SJSA1 (cell line): ENCODE measurements around the gene BBIP1. TPM values are rescaled to one million over a fixed set of nuclear protein-coding genes. Genes with fewer than 3 reads are reported as not detected.

Source experiments
- DNase-seq, 2 experiments: peaks; one replicate each; pipeline ENCODE4 v3.0.0-alpha.2; 2015 to 2020; ENCODE audit warnings: low spot score in 2 of 2, low read depth in 1 of 2
- H3K27ac ChIP-seq: fragments of 250-450 bp; sonication (Bioruptor Pico); 2 replicates; pipeline ENCODE4 v1.5.1; 2020; ENCODE audit warnings: mild to moderate bottlenecking, moderate library complexity
- H3K27me3 ChIP-seq: fragments of 250-450 bp; sonication (Bioruptor Pico); replicated peaks from 2 replicates; pipeline ENCODE4 v1.5.1; 2020; ENCODE audit warnings: mild to moderate bottlenecking, moderate library complexity
- H3K36me3 ChIP-seq: fragments of 250-450 bp; sonication (Bioruptor Pico); 2 replicates; pipeline ENCODE4 v1.5.1; 2020; ENCODE audit warnings: mild to moderate bottlenecking
- H3K4me1 ChIP-seq: fragments of 250-450 bp; sonication (Bioruptor Pico); replicated peaks from 2 replicates; pipeline ENCODE4 v1.6.1; 2021; ENCODE audit warnings: mild to moderate bottlenecking
- H3K4me3 ChIP-seq: fragments of 250-450 bp; sonication (Bioruptor Pico); 2 replicates; pipeline ENCODE4 v1.5.1; 2020; ENCODE audit warnings: mild to moderate bottlenecking
- H3K9me3 ChIP-seq: fragments of 250-450 bp; sonication (Bioruptor Pico); replicated peaks from 2 replicates; pipeline ENCODE4 v1.5.1; 2020; ENCODE audit warnings: mild to moderate bottlenecking
- total RNA-seq: library from RNA; depleted of rRNA; stranded (reverse); fragments of >200 nt; shearing (Covaris generic); gene quantifications from 2 replicates; pipeline ENCODE4 v1.2.3, GENCODE V29; 2014; rRNA removed

The BBIP1 gene
- total RNA-seq, 1 experiment from 2014 or later, result 33.6 TPM

DNA sequence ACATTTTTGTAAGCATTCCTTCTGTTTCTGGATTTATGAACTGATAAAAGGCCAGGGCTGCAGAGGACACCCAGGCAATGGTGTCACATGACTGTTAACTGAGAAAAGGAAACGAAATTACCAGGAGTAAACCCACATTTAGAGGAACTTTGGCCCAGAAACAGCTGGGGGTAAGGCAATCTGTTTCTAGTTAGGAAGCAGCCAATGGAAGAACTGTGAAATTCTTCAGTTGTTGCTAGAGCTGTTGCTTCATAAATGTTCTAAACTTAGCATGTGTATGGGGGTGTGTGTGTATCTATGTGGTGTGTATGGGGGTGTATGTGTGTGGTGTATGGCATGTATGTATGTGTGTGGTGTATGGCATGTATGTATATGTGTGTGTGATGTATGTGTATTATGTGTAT is 59.0 kb downstream of the BBIP1 start:
- DNase-seq, result no peak
- Histone ChIP-seq H3K9me3 (no peaks in the 10 kb centered on the region; the same call in 1 of the 2 replicates), H3K4me3 (no peak overlapping the region), H3K36me3 (no peaks in the 10 kb centered on the region), H3K27ac (no peak overlapping the region), H3K4me1 (peaks cover 14% of the 10 kb centered on the region), H3K27me3 (no peaks in the 10 kb centered on the region)

DNA sequence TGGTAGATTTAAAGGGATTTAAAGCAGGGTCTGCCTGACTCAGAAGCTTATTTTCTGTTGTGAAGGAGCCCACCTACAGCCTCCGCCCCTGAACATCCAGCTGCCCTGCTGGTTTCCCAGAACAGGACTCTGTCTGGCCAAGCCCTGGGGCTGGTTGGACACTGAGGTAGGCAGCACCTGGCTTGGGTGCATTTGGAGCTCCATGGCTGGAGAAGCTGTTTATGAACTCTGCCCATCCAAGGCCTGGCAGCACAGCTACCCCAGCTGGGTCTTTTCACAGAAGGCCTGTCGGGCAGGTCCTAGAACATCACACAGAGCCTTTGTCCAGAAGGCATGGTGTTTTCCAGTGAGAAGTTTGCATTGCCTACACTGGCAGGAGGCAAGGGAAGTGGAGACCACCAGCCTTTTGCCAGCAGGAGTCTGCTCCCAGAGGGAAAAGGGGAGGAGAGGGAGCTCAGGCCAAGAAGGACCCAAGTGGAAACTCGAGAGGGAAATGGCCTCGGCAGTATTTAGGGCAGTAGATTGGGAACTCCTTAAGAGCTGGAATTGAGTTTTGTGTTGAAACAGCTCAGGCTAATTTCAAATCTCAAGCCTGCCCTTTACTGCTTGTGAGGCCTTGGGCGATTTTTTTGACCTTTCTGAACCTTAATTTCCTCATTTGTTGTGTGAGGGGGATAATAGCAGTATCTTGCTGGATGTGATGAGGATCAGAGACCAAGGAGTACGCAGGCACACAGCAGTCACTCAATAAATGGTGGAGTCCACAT is 59.6 kb downstream of the BBIP1 start:
- no peak overlapping the region for H3K27ac ChIP-seq
- no peak overlapping the region for H3K4me3 ChIP-seq
- H3K9me3 ChIP-seq, result no peaks in the 10 kb centered on the region; the same call in 1 of the 2 replicates
- peaks cover 9% of the 10 kb centered on the region for H3K4me1 ChIP-seq
- DNase-seq, result no peak
- H3K27me3 ChIP-seq, result no peaks in the 10 kb centered on the region
- no peaks in the 10 kb centered on the region for H3K36me3 ChIP-seq

DNA sequence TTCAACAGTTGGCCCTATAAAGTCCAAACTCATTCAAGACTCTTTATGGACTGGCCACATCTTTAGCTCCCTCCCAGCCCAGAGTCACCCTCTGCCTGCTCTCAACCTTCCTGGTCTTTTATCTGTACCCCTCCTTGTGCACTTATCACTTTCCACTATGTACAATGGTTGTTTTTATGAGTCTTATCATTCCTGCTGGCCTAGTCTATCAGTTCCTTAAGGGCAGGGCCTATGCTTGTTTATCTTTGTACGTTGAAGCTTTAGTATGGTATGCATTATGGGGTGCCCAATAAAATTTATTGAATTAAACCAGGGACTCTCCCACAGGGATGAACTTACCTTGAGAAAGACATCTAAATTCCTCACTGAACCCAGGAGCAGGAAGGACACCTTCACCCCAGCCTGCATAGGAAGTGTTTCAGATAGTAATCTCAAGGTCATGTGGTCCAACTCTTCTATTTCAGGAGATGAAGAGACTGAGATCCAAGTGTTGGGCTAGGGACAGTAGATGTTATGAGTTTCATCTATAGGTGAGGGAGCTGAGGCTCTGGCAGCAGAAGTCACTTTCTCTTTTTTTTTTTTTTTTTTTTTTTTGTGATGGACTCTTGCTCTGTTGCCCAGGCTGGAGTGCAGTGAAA is 60.6 kb downstream of the BBIP1 start:
- no peaks in the 10 kb centered on the region for H3K9me3 ChIP-seq
- H3K4me3 ChIP-seq, result no peak overlapping the region

DNA sequence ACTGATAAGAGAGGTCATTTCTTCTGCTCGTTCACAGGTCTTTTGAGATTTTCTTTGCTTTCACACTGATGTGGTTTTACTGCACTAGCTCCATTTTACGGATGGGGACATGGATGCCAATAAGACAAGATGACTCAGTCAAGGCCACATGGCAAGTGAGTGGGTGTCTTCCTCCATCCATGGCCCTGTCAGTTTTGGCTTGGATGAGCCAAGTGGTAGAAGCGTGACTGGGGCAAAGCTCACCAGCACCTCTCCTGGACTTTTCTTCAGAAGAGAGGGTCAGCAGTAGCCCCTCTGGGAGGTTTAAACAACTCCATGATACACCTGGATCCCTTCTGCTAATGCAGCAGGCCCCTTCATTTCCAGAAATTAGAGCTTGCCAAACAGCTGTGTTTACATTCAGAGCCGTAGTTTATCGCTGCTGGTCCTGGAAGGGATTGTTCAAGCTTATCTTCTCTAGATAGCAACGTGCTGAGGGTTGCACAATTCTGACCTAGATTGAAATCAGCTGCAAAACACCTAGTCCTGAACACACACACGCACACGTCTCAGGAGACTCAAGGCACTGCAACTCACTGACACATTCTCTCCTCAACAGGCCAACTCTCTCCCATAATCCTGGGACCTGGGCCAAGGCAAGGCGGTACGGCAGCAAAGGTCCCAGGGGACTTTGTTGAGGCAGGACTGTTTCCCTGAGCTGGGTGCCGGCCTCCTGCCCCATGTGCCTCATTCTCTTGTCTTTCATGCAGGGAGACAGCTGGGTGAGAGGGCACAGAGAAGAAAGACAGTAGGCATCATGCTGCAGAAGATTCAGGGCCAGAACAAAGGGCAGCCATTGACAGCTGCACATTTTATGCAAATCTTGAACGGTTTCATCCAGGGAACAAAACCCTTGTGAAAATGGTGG is 61.5 kb downstream of the BBIP1 start:
- Histone ChIP-seq H3K9me3 (no peaks in the 10 kb centered on the region), H3K27me3 (no peaks in the 10 kb centered on the region), H3K27ac (no peak overlapping the region), H3K4me1 (peaks cover 5% of the 10 kb centered on the region; the same call in 1 of the 2 replicates), H3K4me3 (no peak overlapping the region), H3K36me3 (no peaks in the 10 kb centered on the region)
- DNase-seq, result no peak

More for the DNA sequence above, 60.6 kb downstream of the BBIP1 start:
- Histone ChIP-seq H3K27ac (no peak overlapping the region), H3K27me3 (no peaks in the 10 kb centered on the region), H3K36me3 (no peaks in the 10 kb centered on the region), H3K4me1 (peaks cover 5% of the 10 kb centered on the region; the same call in 1 of the 2 replicates)
- DNase-seq, result no peak

DNA sequence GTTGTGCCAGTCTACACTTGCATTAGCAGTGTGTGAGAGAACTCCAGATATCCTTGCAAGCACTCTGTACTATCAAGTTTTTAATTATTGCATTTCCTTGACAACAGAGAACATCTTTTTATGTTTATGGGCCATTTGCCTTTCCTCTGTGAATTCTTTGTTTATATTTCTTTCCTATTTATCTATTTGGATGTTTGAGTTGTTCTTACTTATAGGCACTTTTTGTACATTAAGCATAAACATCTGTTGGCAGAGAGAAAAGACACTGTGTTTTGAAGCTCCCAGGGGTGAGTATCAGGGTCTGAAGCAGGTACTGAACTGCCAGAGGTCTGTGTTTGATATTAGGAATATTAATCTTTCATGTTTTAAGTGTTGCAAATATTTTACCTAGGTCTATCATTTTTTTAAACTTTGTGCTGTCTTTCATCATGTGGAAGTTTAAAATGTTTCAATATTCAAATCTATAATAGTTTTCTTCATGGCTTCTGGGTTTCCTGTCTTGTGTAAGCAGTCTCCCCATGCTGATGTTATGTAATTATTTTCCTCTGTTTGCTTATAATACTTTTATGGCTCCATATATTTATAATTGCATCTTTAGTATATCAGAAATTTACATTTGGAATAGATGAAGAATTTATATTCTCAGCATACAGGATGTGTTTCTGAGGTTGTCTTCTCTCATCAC is 64.9 kb downstream of the BBIP1 start:
- Histone ChIP-seq H3K36me3 (no peaks in the 10 kb centered on the region), H3K9me3 (no peaks in the 10 kb centered on the region), H3K27ac (no peak overlapping the region), H3K4me3 (no peak overlapping the region), H3K4me1 (peaks cover 13% of the 10 kb centered on the region), H3K27me3 (no peaks in the 10 kb centered on the region)
- DNase-seq, result no peak

DNA sequence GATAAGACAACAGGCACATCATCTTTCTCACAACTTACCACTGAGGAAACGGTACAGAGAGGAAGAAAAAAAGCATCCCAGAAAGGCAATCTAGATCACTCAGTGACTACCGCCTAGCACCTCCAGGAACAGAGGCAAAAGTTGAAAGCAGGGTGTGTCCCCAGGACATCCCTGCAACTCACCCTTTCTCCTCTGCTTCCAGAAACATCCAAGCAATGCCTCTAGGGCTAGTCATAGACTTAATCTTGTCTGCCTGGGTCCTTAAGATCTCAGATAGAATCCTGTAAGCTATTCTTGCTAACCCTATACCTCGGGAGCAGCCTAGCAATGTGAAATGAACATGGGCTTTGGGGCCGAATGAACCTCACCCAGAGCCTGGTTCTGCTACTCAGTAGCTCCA is 66.0 kb downstream of the BBIP1 start:
- Histone ChIP-seq H3K4me1 (peaks cover 13% of the 10 kb centered on the region), H3K27me3 (no peaks in the 10 kb centered on the region), H3K36me3 (no peaks in the 10 kb centered on the region), H3K4me3 (no peak overlapping the region), H3K27ac (no peak overlapping the region), H3K9me3 (no peaks in the 10 kb centered on the region)
- no peak for DNase-seq

DNA sequence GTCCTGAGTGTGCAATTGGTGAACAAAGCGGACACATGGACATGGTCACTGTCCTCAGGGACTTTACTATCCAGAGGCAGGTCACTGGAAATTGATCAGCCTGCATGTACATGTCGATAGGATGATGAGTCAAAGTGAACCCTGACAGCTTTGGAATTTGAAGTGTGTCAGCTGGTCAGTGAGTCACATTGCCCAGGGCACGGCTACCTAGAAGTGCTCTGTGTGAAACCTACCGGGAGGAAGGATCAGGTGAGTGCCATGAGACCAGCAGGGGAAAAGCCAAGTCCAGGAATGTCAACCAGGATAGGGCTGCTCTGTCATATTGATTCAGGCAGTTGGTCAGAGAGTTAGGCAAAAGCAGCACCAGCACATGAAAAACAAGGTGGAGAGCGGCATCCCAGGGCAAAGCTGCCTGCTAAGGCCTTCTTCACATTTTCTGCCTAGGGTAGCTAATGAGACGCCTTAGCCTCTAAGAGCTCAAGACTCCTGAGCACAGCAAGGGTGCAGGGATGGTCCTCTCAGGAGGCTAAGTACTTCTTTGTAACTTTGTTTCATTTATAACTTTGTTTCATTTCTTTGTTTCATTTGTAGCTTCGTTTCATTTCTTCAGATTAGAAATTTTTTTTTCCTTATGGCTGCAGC is 66.6 kb downstream of the BBIP1 start:
- Histone ChIP-seq H3K4me1 (peaks cover 13% of the 10 kb centered on the region), H3K9me3 (no peaks in the 10 kb centered on the region), H3K36me3 (no peaks in the 10 kb centered on the region), H3K27me3 (no peaks in the 10 kb centered on the region), H3K4me3 (no peak overlapping the region), H3K27ac (no peak overlapping the region)
- DNase-seq, result no peak

DNA sequence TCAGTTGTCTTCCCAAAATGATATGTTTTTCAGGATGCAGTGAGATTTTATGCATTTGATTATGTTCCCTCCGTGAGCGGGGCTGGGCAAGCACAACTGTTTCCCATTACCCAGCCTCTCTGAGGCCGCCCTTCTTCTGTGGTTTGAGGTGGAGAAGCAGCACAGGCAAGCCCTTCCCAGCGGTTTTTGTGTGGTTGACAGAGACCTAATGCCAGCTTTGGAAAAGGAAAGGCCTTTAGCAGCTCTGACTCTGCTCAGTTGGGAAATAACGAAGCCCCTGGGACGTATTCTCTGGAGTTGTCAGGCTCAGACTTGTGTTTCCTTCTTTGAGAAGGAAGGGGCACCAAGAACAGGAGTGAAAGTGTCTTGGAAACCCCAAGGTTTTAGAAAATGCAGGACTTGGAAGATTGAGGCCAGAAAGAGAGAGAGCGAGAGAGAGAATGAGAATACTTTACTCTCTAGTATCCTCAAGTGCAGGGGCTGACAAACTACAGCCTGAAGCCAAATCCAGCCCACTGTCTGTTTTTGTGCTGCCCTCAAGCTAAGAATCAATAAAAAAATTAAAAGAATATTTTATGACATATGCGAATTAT is 67.9 kb downstream of the BBIP1 start:
- Histone ChIP-seq H3K27me3 (no peaks in the 10 kb centered on the region), H3K9me3 (no peaks in the 10 kb centered on the region), H3K4me3 (no peak overlapping the region), H3K36me3 (no peaks in the 10 kb centered on the region), H3K27ac (0 out of 2 replicates have a peak overlapping the region, but pooled peaks have one; percentile 4), H3K4me1 (peaks cover 13% of the 10 kb centered on the region)
- DNase-seq, result peak in 1 of 2 experiments; percentile 29

DNA sequence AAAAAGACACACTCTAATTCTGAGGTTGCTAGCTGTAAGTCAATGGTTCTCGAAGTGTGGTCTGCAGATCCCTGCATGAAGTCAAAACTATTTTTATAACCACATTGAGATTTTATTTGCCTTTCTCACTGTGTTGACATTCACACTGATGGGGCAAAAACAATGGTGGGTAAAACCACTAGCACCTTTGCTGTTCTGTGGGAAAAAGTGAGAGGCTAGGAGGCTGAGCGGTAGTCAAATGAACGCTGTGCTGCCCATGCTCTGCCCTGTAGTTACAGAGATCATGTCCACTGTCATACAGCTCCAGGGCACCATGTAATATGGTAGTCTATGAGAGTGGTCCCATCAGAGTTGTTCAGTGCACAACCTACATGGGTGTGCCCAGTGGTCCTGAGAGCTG is 68.9 kb downstream of the BBIP1 start:
- Histone ChIP-seq H3K9me3 (no peaks in the 10 kb centered on the region), H3K36me3 (no peaks in the 10 kb centered on the region), H3K27ac (no peak overlapping the region), H3K4me3 (no peak overlapping the region), H3K4me1 (peaks cover 13% of the 10 kb centered on the region), H3K27me3 (no peaks in the 10 kb centered on the region)
- DNase-seq, result peak in 1 of 2 experiments; percentile 27

Other genes starting within 250 kb of the BBIP1 start
- gene PDCD4, start 47.3 kb downstream of the BBIP1 start, total RNA-seq, result 16.0 and 21.0 TPM in 2 replicates
- 41.6 and 51.5 TPM in 2 replicates for gene SHOC2, start 424 bp upstream of the BBIP1 start, total RNA-seq
- gene ADRA2A, start 157.8 kb upstream of the BBIP1 start, total RNA-seq, result 0.53 and 0.68 TPM in 2 replicates